ENCODE measurements around the gene MRPL22. TPM values are rescaled to one million over a fixed set of nuclear protein-coding genes. Genes with fewer than 3 reads are reported as not detected.
A peak's percentile ranks its signal among the peaks of the same experiment; 100 is the strongest.

The MRPL22 gene
- total and polyA plus RNA-seq, 2 donors (not counting 3 experiments of a cell fraction or from before 2014, with no cell fraction given): 66.9 to 112 TPM

DNA sequence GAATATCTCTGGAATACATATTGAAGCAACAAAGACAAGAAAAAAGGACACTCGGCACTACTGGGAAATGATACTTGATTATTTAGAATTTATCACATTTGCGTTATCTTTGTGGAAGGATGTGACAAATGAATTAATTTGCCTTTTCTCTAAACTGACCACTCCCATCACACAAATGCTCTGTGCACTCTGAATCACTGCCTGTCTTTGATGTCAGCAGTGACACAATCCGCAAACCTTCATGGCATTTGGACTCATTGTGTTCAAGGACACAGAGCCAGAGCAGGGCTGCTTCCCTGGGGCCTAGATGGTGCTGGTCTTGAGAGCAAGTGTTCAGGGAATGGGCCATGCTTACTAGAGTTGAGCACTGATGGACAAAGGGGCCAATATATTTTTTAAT, 67.8 kb downstream of the MRPL22 start:
- dilution Hi-C loops (cut with MboI; ENCODE audit: extremely low pct_ligation_motif_present, low sequenced_read_pairs): no loop called here
- peak overlapping the region; percentile 25 for H2AFZ ChIP-seq (ENCODE audit: low read depth, low read length)
- TF ChIP-seq GATA2 (IDR thresholded peaks at IDR 0.05; ENCODE audit: insufficient read depth, insufficient read length, low read depth, low read length) (peak; percentile 88), FOS (IDR thresholded peaks at IDR 0.05; ENCODE audit: borderline replicate concordance, insufficient read depth, low read length) (peak; percentile 89), MYC (IDR thresholded peaks at IDR 0.05; ENCODE audit: low read depth, low read length) (no peak), JUN (IDR thresholded peaks at IDR 0.05; ENCODE audit: borderline replicate concordance, insufficient read depth, insufficient read length, low read depth) (no peak), POLR2AphosphoS5 (IDR thresholded peaks at IDR 0.05; ENCODE audit: insufficient read depth, low read depth, low read length) (peak; percentile 22), POLR2A (IDR thresholded peaks at IDR 0.05; ENCODE audit: low read depth, low read length) (no peak), EZH2 (IDR thresholded peaks at IDR 0.05; ENCODE audit: borderline replicate concordance, low read depth, low read length, severe bottlenecking) (no peak)
- TF ChIP-seq, protein P1, sequence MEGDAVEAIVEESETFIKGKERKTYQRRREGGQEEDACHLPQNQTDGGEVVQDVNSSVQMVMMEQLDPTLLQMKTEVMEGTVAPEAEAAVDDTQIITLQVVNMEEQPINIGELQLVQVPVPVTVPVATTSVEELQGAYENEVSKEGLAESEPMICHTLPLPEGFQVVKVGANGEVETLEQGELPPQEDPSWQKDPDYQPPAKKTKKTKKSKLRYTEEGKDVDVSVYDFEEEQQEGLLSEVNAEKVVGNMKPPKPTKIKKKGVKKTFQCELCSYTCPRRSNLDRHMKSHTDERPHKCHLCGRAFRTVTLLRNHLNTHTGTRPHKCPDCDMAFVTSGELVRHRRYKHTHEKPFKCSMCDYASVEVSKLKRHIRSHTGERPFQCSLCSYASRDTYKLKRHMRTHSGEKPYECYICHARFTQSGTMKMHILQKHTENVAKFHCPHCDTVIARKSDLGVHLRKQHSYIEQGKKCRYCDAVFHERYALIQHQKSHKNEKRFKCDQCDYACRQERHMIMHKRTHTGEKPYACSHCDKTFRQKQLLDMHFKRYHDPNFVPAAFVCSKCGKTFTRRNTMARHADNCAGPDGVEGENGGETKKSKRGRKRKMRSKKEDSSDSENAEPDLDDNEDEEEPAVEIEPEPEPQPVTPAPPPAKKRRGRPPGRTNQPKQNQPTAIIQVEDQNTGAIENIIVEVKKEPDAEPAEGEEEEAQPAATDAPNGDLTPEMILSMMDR (IDR thresholded peaks at IDR 0.05; ENCODE audit: extremely low read depth in 1 of 2, insufficient read depth in 1 of 2, low read depth in 1 of 2, low read length in 2 of 2): no peak
- TF ChIP-seq, protein P2, sequence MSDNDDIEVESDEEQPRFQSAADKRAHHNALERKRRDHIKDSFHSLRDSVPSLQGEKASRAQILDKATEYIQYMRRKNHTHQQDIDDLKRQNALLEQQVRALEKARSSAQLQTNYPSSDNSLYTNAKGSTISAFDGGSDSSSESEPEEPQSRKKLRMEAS (IDR thresholded peaks at IDR 0.05; ENCODE audit: insufficient read depth, insufficient read length): no peak
- ChIA-PET POLR2A (no interaction called here), CTCF (no interaction called here)
- no peaks in the 10 kb centered on the region for H3K36me3 ChIP-seq (ENCODE audit: control insufficient read depth in 2 of 2, extremely low read depth in 1 of 2, insufficient read depth in 2 of 2, low read length in 2 of 2)
- DNase-seq (ENCODE audit: low read depth, low spot score): peak; percentile 57
- peaks cover 4% of the 10 kb centered on the region for H3K4me1 ChIP-seq (ENCODE audit: control insufficient read depth, extremely low read depth, insufficient read depth, low read length)
- no peak overlapping the region for H3K9ac ChIP-seq (replicated peaks; ENCODE audit: extremely low read depth, insufficient read depth, low read length)
- H3K4me3 ChIP-seq (replicated peaks in 1 of 3; ENCODE audit: insufficient read depth in 1 of 3, low read depth in 1 of 3, low read length in 3 of 3): no peak overlapping the region
- no TSS peak for BruUV-seq (replicated peaks)
- H3K9me3 ChIP-seq (replicated peaks; ENCODE audit: control insufficient read depth, insufficient read depth, low read length): no peaks in the 10 kb centered on the region
- H3K79me2 ChIP-seq (ENCODE audit: control insufficient read depth, insufficient read depth, low read length): no peaks in the 10 kb centered on the region
- H4K20me1 ChIP-seq (replicated peaks; ENCODE audit: control insufficient read depth, extremely low read depth, insufficient read depth, low read length): no peaks in the 10 kb centered on the region
- H3K9me1 ChIP-seq (replicated peaks; ENCODE audit: control insufficient read depth, extremely low read depth, insufficient read depth, low read length): no peaks in the 10 kb centered on the region
- intact Hi-C loops (cut with micrococcal nuclease): loop anchor here (2.0 kb wide), 1 partner anchor 74 kb away; no protein-coding TSS in a partner anchor
- FAIRE-seq: peak; percentile 37
- H3K27ac ChIP-seq (ENCODE audit: insufficient read depth, low read depth, low read length): no peak overlapping the region
- no peaks in the 10 kb centered on the region for H3K27me3 ChIP-seq (ENCODE audit: control insufficient read depth in 2 of 2, insufficient read depth in 2 of 2, low read length in 2 of 2)
- no peak overlapping the region for H3K4me2 ChIP-seq (ENCODE audit: insufficient read depth, low read length)

Measured in endothelial cell of umbilical vein (primary cell).